ENCODE data around the gene ANKRD31. TPM values are rescaled to one million over a fixed set of nuclear protein-coding genes. Genes with fewer than 3 reads are reported as not detected.
A peak's percentile ranks its signal among the peaks of the same experiment; 100 is the strongest.

ANKRD31 gene
- polyA plus RNA-seq, 2 of the 4 experiments (the other 2 are of a cell fraction): 0.15 to 0.49 TPM

DNA sequence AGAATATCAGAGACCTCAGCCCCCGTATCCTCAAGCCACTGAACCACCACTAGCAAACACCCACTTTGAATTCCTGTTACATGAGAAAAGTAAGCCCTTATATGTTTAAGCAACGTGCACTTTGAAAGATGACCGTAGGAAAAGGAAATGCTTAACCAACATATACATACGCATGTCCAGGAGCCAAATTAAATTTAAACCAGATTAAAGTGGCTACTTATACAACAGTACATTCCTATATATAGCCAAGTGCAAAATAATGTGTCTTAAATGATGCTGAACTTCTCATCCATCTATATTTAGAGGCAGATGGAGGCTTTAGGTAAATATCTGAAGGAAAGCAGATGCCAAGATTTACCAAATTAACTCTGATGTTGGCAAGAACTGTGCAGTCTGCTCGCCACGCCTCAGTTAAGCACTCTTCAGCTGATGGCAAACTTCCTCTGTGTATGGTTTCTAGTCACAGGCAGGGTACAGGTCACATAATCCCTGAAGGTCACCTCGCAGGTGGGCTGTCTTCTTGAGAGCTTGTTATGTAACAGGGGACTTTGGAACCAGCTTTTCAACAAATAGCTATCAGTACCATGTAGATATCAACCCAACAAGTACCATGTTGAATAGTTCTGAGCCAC, 192.9 kb downstream of the ANKRD31 start:
- TF ChIP-seq GATA3 (IDR thresholded peaks at IDR 0.05; ENCODE audit: borderline replicate concordance) (no peak), HOXB5 (CRISPR knock-in tag; IDR thresholded peaks at IDR 0.05) (no peak), MAZ (IDR thresholded peaks at IDR 0.05; ENCODE audit: borderline replicate concordance, low read depth, low read length) (no peak), NR3C1 (IDR thresholded peaks at IDR 0.05) (no peak), NFE2L2 (conservative IDR thresholded peaks at IDR 0.05; ENCODE audit: low read length) (no peak), EP300 (IDR thresholded peaks at IDR 0.05) (no peak), TFCP2L1 (CRISPR knock-in tag; IDR thresholded peaks at IDR 0.05) (no peak)
- TF ChIP-seq, protein P1, sequence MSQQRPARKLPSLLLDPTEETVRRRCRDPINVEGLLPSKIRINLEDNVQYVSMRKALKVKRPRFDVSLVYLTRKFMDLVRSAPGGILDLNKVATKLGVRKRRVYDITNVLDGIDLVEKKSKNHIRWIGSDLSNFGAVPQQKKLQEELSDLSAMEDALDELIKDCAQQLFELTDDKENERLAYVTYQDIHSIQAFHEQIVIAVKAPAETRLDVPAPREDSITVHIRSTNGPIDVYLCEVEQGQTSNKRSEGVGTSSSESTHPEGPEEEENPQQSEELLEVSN (IDR thresholded peaks at IDR 0.05; ENCODE audit: borderline replicate concordance, low read depth): no peak
- TF ChIP-seq, protein P2, sequence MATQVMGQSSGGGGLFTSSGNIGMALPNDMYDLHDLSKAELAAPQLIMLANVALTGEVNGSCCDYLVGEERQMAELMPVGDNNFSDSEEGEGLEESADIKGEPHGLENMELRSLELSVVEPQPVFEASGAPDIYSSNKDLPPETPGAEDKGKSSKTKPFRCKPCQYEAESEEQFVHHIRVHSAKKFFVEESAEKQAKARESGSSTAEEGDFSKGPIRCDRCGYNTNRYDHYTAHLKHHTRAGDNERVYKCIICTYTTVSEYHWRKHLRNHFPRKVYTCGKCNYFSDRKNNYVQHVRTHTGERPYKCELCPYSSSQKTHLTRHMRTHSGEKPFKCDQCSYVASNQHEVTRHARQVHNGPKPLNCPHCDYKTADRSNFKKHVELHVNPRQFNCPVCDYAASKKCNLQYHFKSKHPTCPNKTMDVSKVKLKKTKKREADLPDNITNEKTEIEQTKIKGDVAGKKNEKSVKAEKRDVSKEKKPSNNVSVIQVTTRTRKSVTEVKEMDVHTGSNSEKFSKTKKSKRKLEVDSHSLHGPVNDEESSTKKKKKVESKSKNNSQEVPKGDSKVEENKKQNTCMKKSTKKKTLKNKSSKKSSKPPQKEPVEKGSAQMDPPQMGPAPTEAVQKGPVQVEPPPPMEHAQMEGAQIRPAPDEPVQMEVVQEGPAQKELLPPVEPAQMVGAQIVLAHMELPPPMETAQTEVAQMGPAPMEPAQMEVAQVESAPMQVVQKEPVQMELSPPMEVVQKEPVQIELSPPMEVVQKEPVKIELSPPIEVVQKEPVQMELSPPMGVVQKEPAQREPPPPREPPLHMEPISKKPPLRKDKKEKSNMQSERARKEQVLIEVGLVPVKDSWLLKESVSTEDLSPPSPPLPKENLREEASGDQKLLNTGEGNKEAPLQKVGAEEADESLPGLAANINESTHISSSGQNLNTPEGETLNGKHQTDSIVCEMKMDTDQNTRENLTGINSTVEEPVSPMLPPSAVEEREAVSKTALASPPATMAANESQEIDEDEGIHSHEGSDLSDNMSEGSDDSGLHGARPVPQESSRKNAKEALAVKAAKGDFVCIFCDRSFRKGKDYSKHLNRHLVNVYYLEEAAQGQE (IDR thresholded peaks at IDR 0.05): no peak
- no peak for FAIRE-seq
- ATAC-seq: no peak; a peak in 1 of 6 replicates
- H3K9me3 ChIP-seq: no peaks in the 10 kb centered on the region
- no peak overlapping the region for H3K4me3 ChIP-seq
- ChIA-PET CTCF (interaction anchor here (1.1 kb wide), 1 partner anchor 193 kb away, joined by 3 read pairs; the partner anchor contains the start of gene ANKRD31), POLR2A (no interaction called here)
- no peaks in the 10 kb centered on the region for H3K4me1 ChIP-seq
- WGBS (ENCODE audit: missing lambda C conversion rate): 63% methylated on average over 7 of the region's 7 CpGs
- H3K27ac ChIP-seq: no peak overlapping the region
- DNase-seq (ENCODE audit: low read depth in 1 of 2, low spot score in 1 of 2): no peak
- H3K4me2 ChIP-seq: no peak overlapping the region

DNA sequence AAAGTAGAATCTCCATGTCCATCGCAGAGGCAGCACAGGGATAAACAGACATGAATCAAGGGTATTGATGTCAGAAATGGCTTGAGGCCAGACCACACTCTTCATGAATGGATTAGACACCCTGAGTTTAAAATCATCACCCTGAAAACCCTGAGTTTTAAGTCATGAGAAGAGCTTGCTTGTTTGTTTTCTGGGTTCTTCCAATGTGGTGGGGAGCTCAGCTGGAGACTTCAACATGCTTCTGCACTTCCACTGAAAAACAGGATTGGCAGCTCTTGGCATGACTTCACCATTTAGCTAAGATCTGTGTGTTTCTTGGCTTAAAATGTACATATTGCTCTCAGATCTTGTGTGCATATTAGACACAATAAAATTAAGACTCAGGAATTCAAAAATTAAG, 194.2 kb downstream of the ANKRD31 start:
- DNase-seq (ENCODE audit: low read depth in 1 of 2, low spot score in 1 of 2) (no peak), ATAC-seq (no peak), FAIRE-seq (no peak)
- 74% methylated on average over 1 of the region's 1 CpG for WGBS (ENCODE audit: missing lambda C conversion rate)
- H3K4me2 ChIP-seq: no peak overlapping the region
- TF ChIP-seq ZC3H11A (IDR thresholded peaks at IDR 0.05): no peak
- POLR2A ChIA-PET: no interaction called here
- CTCF ChIA-PET: interaction anchor here (1.1 to 2.5 kb wide), 4 partner anchors 8 to 194 kb away, joined by 3 to 7 read pairs (median 6); partner anchors contain the start of genes ANKRD31 and GCNT4
- H3K9me3 ChIP-seq: no peaks in the 10 kb centered on the region
- H3K4me3 ChIP-seq: no peak overlapping the region
- no peaks in the 10 kb centered on the region for H3K4me1 ChIP-seq
- H3K27ac ChIP-seq: no peak overlapping the region

DNA sequence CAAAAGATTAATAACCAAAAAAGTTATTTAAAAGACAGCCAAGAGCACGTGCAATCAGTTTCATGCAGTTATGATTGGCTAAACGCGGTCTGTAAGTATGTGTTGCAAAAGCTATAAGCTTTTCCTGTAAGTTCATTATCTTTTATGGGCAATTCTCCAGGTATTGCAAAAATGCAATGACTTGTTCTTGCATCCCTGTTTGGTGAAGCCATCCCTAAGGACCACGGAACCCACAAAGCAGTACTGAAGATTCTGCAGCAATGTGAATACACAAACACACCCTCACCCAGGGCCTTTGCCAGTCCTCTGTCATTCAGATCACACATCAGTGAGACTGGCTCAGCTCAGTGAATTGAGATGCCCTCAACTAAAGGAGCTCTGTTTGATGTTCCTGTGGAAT, 195.7 kb downstream of the ANKRD31 start:
- no peaks in the 10 kb centered on the region for H3K9me3 ChIP-seq
- CTCF ChIA-PET: interaction anchor here (1.8 to 2.5 kb wide), 2 partner anchors 9 to 11 kb away, joined by 6 to 7 read pairs; partner anchors contain the start of gene GCNT4
- WGBS (ENCODE audit: missing lambda C conversion rate): 70% methylated on average over 4 of the region's 4 CpGs
- H3K4me2 ChIP-seq: no peak overlapping the region
- no peak for ATAC-seq
- POLR2A ChIA-PET: no interaction called here
- H3K27ac ChIP-seq: no peak overlapping the region
- no peak overlapping the region for H3K4me3 ChIP-seq
- TF ChIP-seq CBX8 (IDR thresholded peaks at IDR 0.05): no peak
- TF ChIP-seq POLR2AphosphoS2 (conservative IDR thresholded peaks at IDR 0.05; ENCODE audit: low read length): no peak
- TF ChIP-seq PHF8 (IDR thresholded peaks at IDR 0.05; ENCODE audit: borderline replicate concordance, low read depth): no peak
- H3K4me1 ChIP-seq: 0 out of 3 replicates have a peak, but pooled peaks cover 5% of the 10 kb centered on the region
- no peak for DNase-seq (ENCODE audit: low read depth in 1 of 2, low spot score in 1 of 2)
- FAIRE-seq: no peak

DNA sequence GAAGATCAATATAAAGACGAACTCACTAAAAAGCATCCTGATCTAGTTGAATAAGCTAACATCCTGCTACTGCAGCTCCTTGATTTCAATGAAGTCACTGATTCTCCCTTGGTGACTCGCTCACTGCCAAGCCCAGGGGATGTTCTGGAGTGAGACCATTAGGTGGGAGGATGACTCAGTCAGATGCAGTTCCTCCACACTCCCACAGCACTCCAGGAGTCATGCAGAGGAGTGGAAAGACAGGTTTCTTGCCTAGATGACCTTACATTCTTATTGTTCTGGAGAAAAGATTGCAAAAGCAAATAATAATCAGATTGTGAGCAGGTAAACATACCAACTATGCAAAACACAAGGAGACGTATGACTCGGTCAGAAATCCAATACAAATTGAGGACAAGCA, 199.6 kb downstream of the ANKRD31 start:
- no peak for FAIRE-seq
- TF ChIP-seq, protein P3, sequence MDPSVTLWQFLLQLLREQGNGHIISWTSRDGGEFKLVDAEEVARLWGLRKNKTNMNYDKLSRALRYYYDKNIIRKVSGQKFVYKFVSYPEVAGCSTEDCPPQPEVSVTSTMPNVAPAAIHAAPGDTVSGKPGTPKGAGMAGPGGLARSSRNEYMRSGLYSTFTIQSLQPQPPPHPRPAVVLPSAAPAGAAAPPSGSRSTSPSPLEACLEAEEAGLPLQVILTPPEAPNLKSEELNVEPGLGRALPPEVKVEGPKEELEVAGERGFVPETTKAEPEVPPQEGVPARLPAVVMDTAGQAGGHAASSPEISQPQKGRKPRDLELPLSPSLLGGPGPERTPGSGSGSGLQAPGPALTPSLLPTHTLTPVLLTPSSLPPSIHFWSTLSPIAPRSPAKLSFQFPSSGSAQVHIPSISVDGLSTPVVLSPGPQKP (IDR thresholded peaks at IDR 0.05; ENCODE audit: low read depth, low read length): no peak
- TF ChIP-seq ZFP36 (IDR thresholded peaks at IDR 0.05; ENCODE audit: borderline replicate concordance, partially characterized antibody): no peak
- no peak for TF ChIP-seq KDM1A (IDR thresholded peaks at IDR 0.05; ENCODE audit: low read depth)
- TF ChIP-seq JUN (IDR thresholded peaks at IDR 0.05): no peak
- TF ChIP-seq KDM5A (IDR thresholded peaks at IDR 0.05): no peak
- no peak for TF ChIP-seq HOXB13 (CRISPR knock-in tag; IDR thresholded peaks at IDR 0.05; ENCODE audit: low read depth)
- no peak for TF ChIP-seq TFCP2L1 (CRISPR knock-in tag; IDR thresholded peaks at IDR 0.05)
- no peak for TF ChIP-seq BHLHE40 (IDR thresholded peaks at IDR 0.05; ENCODE audit: low read depth, low read length)
- TF ChIP-seq FOSL2 (IDR thresholded peaks at IDR 0.05): no peak
- no peak for TF ChIP-seq FOSL2 (CRISPR knock-in tag; IDR thresholded peaks at IDR 0.05)
- TF ChIP-seq CHD2 (IDR thresholded peaks at IDR 0.05; ENCODE audit: low read length, partially characterized antibody): no peak
- CTCF ChIA-PET: interaction anchor here (0.6 to 4.1 kb wide), 3 partner anchors 12 to 107 kb away, joined by 3 to 20 read pairs (median 3); no protein-coding TSS in a partner anchor
- Histone ChIP-seq H3K4me3 (no peak overlapping the region), H3K9me3 (no peaks in the 10 kb centered on the region), H3K4me1 (0 out of 3 replicates have a peak, but pooled peaks cover 5% of the 10 kb centered on the region), H3K27ac (no peak overlapping the region), H3K4me2 (no peak overlapping the region)
- POLR2A ChIA-PET: no interaction called here
- DNase-seq (ENCODE audit: low read depth in 1 of 2, low spot score in 1 of 2): peak; percentile 48 to 52
- 29% methylated on average over 4 of the region's 4 CpGs for WGBS (ENCODE audit: missing lambda C conversion rate)
- ATAC-seq: peak; percentile 81 to 94
